AG04450 (cell line): ENCODE data around the gene LAMC1. TPM values are rescaled to one million over a fixed set of nuclear protein-coding genes. Genes with fewer than 3 reads are reported as not detected.

Experiments
- CTCF ChIA-PET: fragments of 300-600, 350-600 bp; formaldehyde crosslinking; extraction: SDS; loops from one replicate; lab custom pipeline; 2022; ENCODE audit warnings: antibody characterized with exemption, inconsistent platforms; lab: Charles Lee
- POLR2A ChIA-PET: fragments of 350-600 bp; formaldehyde crosslinking; extraction: SDS; loops from one replicate; lab custom pipeline; 2021; ENCODE audit warnings: antibody characterized with exemption, inconsistent platforms; lab: Yijun Ruan, JAX
- DNase-seq: peaks from one replicate; pipeline ENCODE4 v3.0.0-alpha.2; 2011; ENCODE audit warnings: low read depth, low spot score
- H3K27ac ChIP-seq: one replicate; pipeline ENCODE4 v1.5.1; 2012; ENCODE audit warnings: low read depth, low read length, control low read depth
- H3K27me3 ChIP-seq: one replicate; pipeline ENCODE4 v1.6.0; 2012; ENCODE audit warnings: low read length; ENCODE audit not compliant: control insufficient read depth, insufficient read depth
- H3K4me3 ChIP-seq: 2 replicates; pipeline ENCODE4 v1.5.1; 2011; ENCODE audit warnings: mild to moderate bottlenecking, low read depth, low read length, control low read depth
- H3K9me3 ChIP-seq: 2 replicates; pipeline ENCODE4 v1.5.1; 2012; ENCODE audit warnings: low read length; ENCODE audit not compliant: control insufficient read depth, insufficient read depth
- CTCF ChIP-seq: IDR thresholded peaks from 2 replicates; pipeline ENCODE4 v1.5.1; 2011; ENCODE audit warnings: low read depth, low read length, control low read depth, inconsistent platforms
- polyA plus RNA-seq: library from polyadenylated mRNA; depleted of rRNA; stranded (reverse); fragments of >200 nt; gene quantifications from 2 replicates; pipeline ENCODE4 v1.2.3, GENCODE V29; 2011

The LAMC1 gene
- polyA plus RNA-seq, 1 experiment, result 348 TPM

- CTCF ChIA-PET, result interaction anchor here (0.5 to 1.0 kb wide), 2 partner anchors 45 to 144 kb away, joined by 3 to 4 read pairs; no protein-coding TSS in a partner anchor
- POLR2A ChIA-PET, result interaction anchor here (0.6 to 1.5 kb wide), 3 partner anchors 19 to 128 kb away, joined by 3 to 4 read pairs (median 4); no protein-coding TSS in a partner anchor
- Histone ChIP-seq H3K4me3 (no peak overlapping the region), H3K9me3 (no peaks in the 10 kb centered on the region), H3K27ac (no peak overlapping the region), H3K27me3 (no peaks in the 10 kb centered on the region)
- TF ChIP-seq CTCF, result no peak
- no peak for DNase-seq
Observed at GRCh38 chr1:183090391-183091006, 67.3 kb downstream of the LAMC1 start.

- no peak for DNase-seq
- Histone ChIP-seq H3K9me3 (no peaks in the 10 kb centered on the region), H3K4me3 (no peak overlapping the region), H3K27ac (no peak overlapping the region), H3K27me3 (no peaks in the 10 kb centered on the region)
- ChIA-PET CTCF (interaction anchor here (0.5 kb wide), 1 partner anchor 44 kb away, joined by 4 read pairs; no protein-coding TSS in a partner anchor), POLR2A (interaction anchor here (0.6 kb wide), 1 partner anchor 24 kb away, joined by 4 read pairs; no protein-coding TSS in a partner anchor)
- no peak for TF ChIP-seq CTCF
Observed at GRCh38 chr1:183091181-183091580, 68.0 kb downstream of the LAMC1 start.

GRCh38 chr1:183092350-183092749 lies 69.1 kb downstream of the LAMC1 start:
- Histone ChIP-seq H3K27ac (no peak overlapping the region), H3K9me3 (no peaks in the 10 kb centered on the region), H3K4me3 (no peak overlapping the region), H3K27me3 (no peaks in the 10 kb centered on the region)
- CTCF ChIA-PET, result interaction anchor here (0.7 kb wide), 2 partner anchors 54 to 143 kb away, joined by 3 to 4 read pairs; no protein-coding TSS in a partner anchor
- no peak for TF ChIP-seq CTCF
- no peak for DNase-seq
- POLR2A ChIA-PET, result interaction anchor here (1.7 kb wide), 1 partner anchor 12 kb away, joined by 7 read pairs; no protein-coding TSS in a partner anchor

DNA sequence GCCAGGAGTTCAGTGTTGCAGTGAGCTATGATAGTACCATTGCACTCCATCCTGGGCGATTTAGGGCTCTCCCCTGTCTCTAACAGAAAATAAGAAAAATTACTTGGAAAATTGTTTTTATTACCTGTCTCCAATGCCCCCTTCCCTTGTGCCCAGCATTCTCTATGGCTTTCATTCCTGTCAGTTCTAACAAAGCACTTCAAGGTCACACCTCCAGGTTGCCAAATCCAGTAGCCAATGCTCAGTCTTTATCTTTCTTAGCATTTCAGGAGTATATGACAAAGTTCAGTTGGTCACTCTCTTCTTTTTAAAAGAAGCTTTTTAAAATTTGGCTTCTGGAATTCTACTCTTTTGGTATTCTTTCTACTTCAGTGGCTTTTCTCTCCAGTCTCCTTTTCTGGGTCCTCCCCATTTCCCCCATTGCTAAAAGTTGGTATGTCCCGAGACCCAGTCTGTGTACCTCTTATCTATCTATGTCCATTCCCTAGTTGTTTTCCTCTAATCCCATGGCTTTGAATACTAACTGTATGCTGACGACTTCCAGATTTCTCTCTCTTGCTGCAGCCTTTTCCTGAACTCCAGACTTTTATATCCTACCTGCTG lies 69.9 kb downstream of the LAMC1 start:
- TF ChIP-seq CTCF, result no peak
- H3K9me3 ChIP-seq, result no peaks in the 10 kb centered on the region
- no peak overlapping the region for H3K4me3 ChIP-seq
- peak overlapping the region; percentile 53 for H3K27ac ChIP-seq
- ChIA-PET CTCF (interaction anchor here (0.6 to 1.0 kb wide), 3 partner anchors 57 to 142 kb away, joined by 4 to 6 read pairs (median 4); no protein-coding TSS in a partner anchor), POLR2A (interaction anchor here (0.6 to 1.7 kb wide), 3 partner anchors 13 to 949 kb away, joined by 3 to 7 read pairs (median 3); no protein-coding TSS in a partner anchor)
- DNase-seq, result no peak
- no peaks in the 10 kb centered on the region for H3K27me3 ChIP-seq
